ENCODE results near the gene TSPAN2.
A peak's percentile ranks its signal among the peaks of the same experiment; 100 is the strongest.

Gene TSPAN2

GRCh38 chr1:115065021-115065420 lies 24.3 kb downstream of the TSPAN2 start:
- TF ChIP-seq CSRNP3 (CRISPR knock-in tag; IDR thresholded peaks at IDR 0.05): no peak
- TF ChIP-seq ZC3H10 (CRISPR knock-in tag; IDR thresholded peaks at IDR 0.05): no peak
- TF ChIP-seq CREB5 (CRISPR knock-in tag; IDR thresholded peaks at IDR 0.05; ENCODE audit: low read depth): no peak
- no peak for TF ChIP-seq TSHZ2 (CRISPR knock-in tag; IDR thresholded peaks at IDR 0.05)
- TF ChIP-seq PATZ1 (CRISPR knock-in tag; IDR thresholded peaks at IDR 0.05; ENCODE audit: borderline replicate concordance): no peak
- no peak for TF ChIP-seq POU6F1 (CRISPR knock-in tag; IDR thresholded peaks at IDR 0.05; ENCODE audit: borderline replicate concordance, low read depth)
- no peak for TF ChIP-seq TCF4 (CRISPR knock-in tag; IDR thresholded peaks at IDR 0.05; ENCODE audit: borderline replicate concordance)
- TF ChIP-seq OSR1 (CRISPR knock-in tag; IDR thresholded peaks at IDR 0.05): no peak
- no peak for TF ChIP-seq TOX (CRISPR knock-in tag; IDR thresholded peaks at IDR 0.05; ENCODE audit: borderline replicate concordance)
- no peak for TF ChIP-seq ZFP30 (CRISPR knock-in tag; IDR thresholded peaks at IDR 0.05)
- TF ChIP-seq ARNTL (CRISPR knock-in tag; IDR thresholded peaks at IDR 0.05; ENCODE audit: borderline replicate concordance, low read depth): no peak
- TF ChIP-seq SNAI2 (CRISPR knock-in tag; IDR thresholded peaks at IDR 0.05): no peak
- TF ChIP-seq PPARA (CRISPR knock-in tag; IDR thresholded peaks at IDR 0.05; ENCODE audit: borderline replicate concordance): no peak
- no peak for TF ChIP-seq ISL1 (CRISPR knock-in tag; IDR thresholded peaks at IDR 0.05)
- TF ChIP-seq GLIS3 (CRISPR knock-in tag; IDR thresholded peaks at IDR 0.05): no peak
- ATAC-seq: no peak

- peak; percentile 51 for ATAC-seq
- TF ChIP-seq PATZ1 (CRISPR knock-in tag; IDR thresholded peaks at IDR 0.05; ENCODE audit: borderline replicate concordance) (no peak), ZNF70 (CRISPR knock-in tag; IDR thresholded peaks at IDR 0.05) (no peak), CSRNP3 (CRISPR knock-in tag; IDR thresholded peaks at IDR 0.05) (no peak), TCF4 (CRISPR knock-in tag; IDR thresholded peaks at IDR 0.05; ENCODE audit: borderline replicate concordance) (peak; percentile 43; the same call in 1 of the 2 replicates), SNAI2 (CRISPR knock-in tag; IDR thresholded peaks at IDR 0.05) (no peak), ARNTL (CRISPR knock-in tag; IDR thresholded peaks at IDR 0.05; ENCODE audit: borderline replicate concordance, low read depth) (no peak), ISL1 (CRISPR knock-in tag; IDR thresholded peaks at IDR 0.05) (peak; percentile 29; the same call in 1 of the 2 replicates), ZC3H10 (CRISPR knock-in tag; IDR thresholded peaks at IDR 0.05) (no peak), ZNF565 (CRISPR knock-in tag; conservative IDR thresholded peaks at IDR 0.05; ENCODE audit: low read depth) (no peak), POU6F1 (CRISPR knock-in tag; IDR thresholded peaks at IDR 0.05; ENCODE audit: borderline replicate concordance, low read depth) (no peak), ESRRG (CRISPR knock-in tag; IDR thresholded peaks at IDR 0.05) (no peak), TSHZ2 (CRISPR knock-in tag; IDR thresholded peaks at IDR 0.05) (no peak), CREB5 (CRISPR knock-in tag; IDR thresholded peaks at IDR 0.05; ENCODE audit: low read depth) (no peak), PPARA (CRISPR knock-in tag; IDR thresholded peaks at IDR 0.05; ENCODE audit: borderline replicate concordance) (no peak)
Observed at GRCh38 chr1:115064461-115064860, 24.8 kb downstream of the TSPAN2 start.
